IMR-90 (cell line): Measurements from ENCODE around the gene ZNF692. TPM values are rescaled to one million over a fixed set of nuclear protein-coding genes. Genes with fewer than 3 reads are reported as not detected.

Source experiments
- ATAC-seq: fragments of 200-7000 bp; cut with Tn5 transposase; 2 replicates; pipeline ENCODE4 v1.9.1; 2020; ENCODE audit warnings: low read depth, mild to moderate bottlenecking, moderate library complexity
- BruUV-seq: library from RNA; stranded (reverse); fragments of 400-500 nt; replicated peaks from 2 replicates; lab custom pipeline; 2021; lab: Mats Ljungman, UMichigan
- CTCF ChIA-PET: fragments of 300-600 bp; formaldehyde crosslinking; extraction: SDS; loops from one replicate; lab custom pipeline; 2021; ENCODE audit warnings: antibody characterized with exemption; lab: Yijun Ruan, JAX
- POLR2A ChIA-PET: fragments of 300-600 bp; sonication (Branson Sonifier 250); formaldehyde crosslinking; loops from one replicate; lab custom pipeline; 2022; ENCODE audit warnings: antibody characterized with exemption; ENCODE audit not compliant: unreplicated experiment; lab: Charles Lee
- DNase-seq: peaks from one replicate; pipeline ENCODE4 v3.0.0; 2013
- H2AFZ ChIP-seq: replicated peaks from 2 replicates; pipeline ENCODE3; 2013; ENCODE audit warnings: low read length, mild to moderate bottlenecking; ENCODE audit not compliant: poor library complexity
- H2AK5ac ChIP-seq: 2 replicates; pipeline ENCODE4 v1.6.1; 2013; ENCODE audit warnings: low read depth, low read length, inconsistent platforms
- H2AK9ac ChIP-seq: replicated peaks from 2 replicates; pipeline ENCODE3; 2013; ENCODE audit warnings: mild to moderate bottlenecking, low read depth, low read length, moderate library complexity; ENCODE audit not compliant: poor library complexity
- H2BK120ac ChIP-seq: 2 replicates; pipeline ENCODE4 v1.6.1; 2013; ENCODE audit warnings: low read depth, low read length, inconsistent platforms
- H2BK15ac ChIP-seq: 3 replicates; pipeline ENCODE4 v1.6.1; 2013; ENCODE audit warnings: low read depth, low read length, inconsistent platforms
- H2BK20ac ChIP-seq: 2 replicates; pipeline ENCODE4 v1.6.1; 2013; ENCODE audit warnings: low read depth, mild to moderate bottlenecking, inconsistent platforms, low read length, moderate library complexity
- H2BK5ac ChIP-seq: 2 replicates; pipeline ENCODE4 v1.6.1; 2013; ENCODE audit warnings: mild to moderate bottlenecking, low read depth, low read length, inconsistent platforms; ENCODE audit not compliant: poor library complexity, severe bottlenecking
- H3K14ac ChIP-seq: replicated peaks from 2 replicates; pipeline ENCODE4 v1.6.1; 2013; ENCODE audit warnings: low read depth, low read length, inconsistent platforms
- H3K18ac ChIP-seq: 2 replicates; pipeline ENCODE4 v1.6.1; 2013; ENCODE audit warnings: low read depth, low read length, control low read depth
- H3K23ac ChIP-seq: 2 replicates; pipeline ENCODE4 v1.6.1; 2013; ENCODE audit warnings: low read depth, low read length, inconsistent platforms
- H3K27ac ChIP-seq: 2 replicates; pipeline ENCODE4 v1.5.1; 2013; ENCODE audit warnings: mild to moderate bottlenecking, control low read depth, low read length; ENCODE audit not compliant: insufficient read depth
- H3K27me3 ChIP-seq: 2 replicates; pipeline ENCODE4 v1.6.1; 2013; ENCODE audit warnings: low read length; ENCODE audit not compliant: control insufficient read depth, insufficient read depth
- H3K36me3 ChIP-seq: 2 replicates; pipeline ENCODE4 v1.6.1; 2013; ENCODE audit warnings: low read length, mixed read lengths; ENCODE audit not compliant: control insufficient read depth, insufficient read depth
- H3K4ac ChIP-seq: 2 replicates; pipeline ENCODE4 v1.6.1; 2013; ENCODE audit warnings: low read depth, low read length, inconsistent platforms
- H3K4me1 ChIP-seq: 2 replicates; pipeline ENCODE4 v1.6.1; 2013; ENCODE audit warnings: low read length, mixed read lengths; ENCODE audit not compliant: control insufficient read depth, insufficient read depth
- H3K4me2 ChIP-seq: 2 replicates; pipeline ENCODE4 v1.6.1; 2013; ENCODE audit warnings: low read depth, mild to moderate bottlenecking, control low read depth, low read length, moderate library complexity
- H3K4me3 ChIP-seq: 2 replicates; pipeline ENCODE4 v1.5.1; 2013; ENCODE audit warnings: low read depth, mild to moderate bottlenecking, control low read depth, low read length, moderate library complexity; ENCODE audit not compliant: insufficient read depth
- H3K56ac ChIP-seq: 2 replicates; pipeline ENCODE4 v1.6.1; 2013; ENCODE audit warnings: low read length, inconsistent platforms; ENCODE audit not compliant: insufficient read depth; ENCODE audit errors: extremely low read depth
- H3K79me1 ChIP-seq, 2 experiments: 2 replicates each; pipeline ENCODE4 v1.6.1; 2013; ENCODE audit warnings: low read length in 2 of 2, inconsistent platforms in 1 of 2, low read depth in 1 of 2
- H3K9ac ChIP-seq: 2 replicates; pipeline ENCODE4 v1.6.1; 2013; ENCODE audit warnings: low read depth, low read length, control low read depth
- H3K9me1 ChIP-seq: 2 replicates; pipeline ENCODE4 v1.6.1; 2013; ENCODE audit warnings: low read length, inconsistent platforms; ENCODE audit not compliant: insufficient read depth
- H3K9me3 ChIP-seq: 2 replicates; pipeline ENCODE4 v1.6.1; 2013; ENCODE audit warnings: low read length; ENCODE audit not compliant: control insufficient read depth, insufficient read depth
- H4K20me1 ChIP-seq: 2 replicates; pipeline ENCODE4 v1.6.1; 2013; ENCODE audit warnings: low read length, inconsistent platforms; ENCODE audit not compliant: insufficient read depth
- H4K5ac ChIP-seq: 2 replicates; pipeline ENCODE4 v1.6.1; 2013; ENCODE audit warnings: mild to moderate bottlenecking, low read depth, low read length, control low read depth
- H4K8ac ChIP-seq, 2 experiments: 2 replicates each; pipeline ENCODE4 v1.6.1; 2013; ENCODE audit warnings: low read depth in 2 of 2, low read length in 2 of 2, control low read depth in 1 of 2, inconsistent platforms in 1 of 2
- H4K91ac ChIP-seq: 2 replicates; pipeline ENCODE4 v1.6.1; 2013; ENCODE audit warnings: low read depth, low read length, inconsistent platforms; ENCODE audit not compliant: insufficient read depth
- CEBPB ChIP-seq: IDR thresholded peaks from 2 replicates; pipeline ENCODE4 v1.6.1; 2012; ENCODE audit warnings: low read depth, low read length, improper control_type of control experiment
- MAZ ChIP-seq: IDR thresholded peaks from 2 replicates; pipeline ENCODE4 v1.6.1; 2012; ENCODE audit warnings: low read depth, mild to moderate bottlenecking, low read length, improper control_type of control experiment, moderate library complexity, borderline replicate concordance
- MXI1 ChIP-seq: IDR thresholded peaks from 2 replicates; pipeline ENCODE4 v1.6.1; 2012; ENCODE audit warnings: low read depth, mild to moderate bottlenecking, low read length, moderate library complexity, borderline replicate concordance
- POLR2A ChIP-seq: IDR thresholded peaks from 2 replicates; pipeline ENCODE4 v1.6.1; 2012; ENCODE audit warnings: mild to moderate bottlenecking, low read depth, low read length
- RAD21 ChIP-seq: IDR thresholded peaks from 2 replicates; pipeline ENCODE4 v1.6.1; 2012; ENCODE audit warnings: low read length, improper control_type of control experiment
- WGBS, 2 experiments: methylation state at CpG; one replicate each; pipeline versions ENCODE4 v1.1.5 to v1.1.7; 2013; ENCODE audit warnings: missing lambda C conversion rate in 2 of 2; ENCODE audit not compliant: insufficient read length in 1 of 2; ENCODE audit errors: extremely low coverage in 2 of 2; 5-methylcytosine and 5-hydroxymethylcytosine counted together
- dilution Hi-C: fragments of 300-500 bp; cut with HindIII; formaldehyde crosslinking; loops from one replicate; pipeline ENCODE4 v1.14.3; 2018; ENCODE audit warnings: low sequenced_read_pairs; ENCODE audit not compliant: unreplicated experiment
- in situ Hi-C: fragments of 300-500 bp; cut with MboI; formaldehyde crosslinking; loops from 3 replicates; pipeline ENCODE4 v1.14.3; 2019; ENCODE audit warnings: low sequenced_read_pairs, inconsistent platforms, mixed read lengths
- intact Hi-C: fragments of 100-400 bp; cut with micrococcal nuclease; formaldehyde crosslinking; loops from 2 replicates; pipeline ENCODE4 v1.10.0; 2022
- polyA plus RNA-seq, 3 experiments: library from polyadenylated mRNA; depleted of rRNA; stranded (reverse); fragments of >200 nt; gene quantifications; 2 replicates each; pipeline ENCODE4 v1.2.3, GENCODE V29; 2012; ENCODE audit warnings: low replicate concordance in 1 of 3
- total RNA-seq: library from RNA; depleted of rRNA; stranded (reverse); fragments of >200 nt; gene quantifications from 2 replicates; pipeline ENCODE4 v1.2.3, GENCODE V29; 2012

The ZNF692 gene
- total and polyA plus RNA-seq, 2 of the 4 experiments (the other 2 are of a cell fraction): 7.3 to 50.4 TPM

DNA sequence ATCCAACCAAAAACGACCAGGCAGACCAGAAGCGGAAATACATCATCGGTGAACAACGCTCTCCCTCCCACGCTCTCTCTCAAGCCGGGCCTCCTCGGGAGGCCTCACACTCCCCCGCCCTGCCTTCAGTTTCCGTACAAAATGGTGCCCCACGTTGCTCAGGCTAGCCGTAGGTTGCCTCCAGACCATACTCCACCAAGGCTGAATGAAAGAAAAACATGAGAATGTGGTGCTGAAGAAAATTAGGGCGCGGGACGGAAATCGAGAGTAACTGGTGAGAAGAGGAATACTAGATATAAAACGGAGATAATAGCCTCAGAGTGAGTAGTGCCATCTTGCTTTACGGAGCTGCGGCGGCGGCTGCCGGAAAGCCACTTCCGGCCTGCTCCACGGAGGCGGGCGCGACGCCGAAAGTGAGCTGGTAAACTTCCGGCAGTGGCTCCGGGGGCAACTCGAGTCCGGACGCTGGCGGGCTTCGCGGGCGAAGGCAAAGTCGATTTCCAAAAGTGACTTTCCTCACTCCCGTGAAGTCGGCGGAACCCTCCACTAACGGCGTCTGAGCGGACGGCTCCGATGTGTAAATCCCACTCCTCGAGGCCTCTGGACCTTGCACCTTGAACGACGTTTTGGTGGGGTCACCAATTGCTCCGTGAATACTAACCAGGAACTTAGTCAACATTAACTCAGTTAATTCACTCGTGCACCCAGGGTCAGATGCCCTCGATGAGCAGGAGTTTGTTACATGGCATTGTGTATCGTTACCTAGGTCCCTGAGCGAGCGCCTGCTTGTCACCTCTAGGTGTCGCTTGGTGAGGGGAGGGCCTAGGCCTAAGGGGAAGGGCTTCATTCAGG is 32.8 kb downstream of the ZNF692 start, which contains the start of gene SH3BP5L (continued):
- TF ChIP-seq MXI1 (0 out of 2 replicates have a peak, but pooled peaks have one; percentile 43), RAD21 (peak; percentile 32), MAZ (peak; percentile 95)

DNA sequence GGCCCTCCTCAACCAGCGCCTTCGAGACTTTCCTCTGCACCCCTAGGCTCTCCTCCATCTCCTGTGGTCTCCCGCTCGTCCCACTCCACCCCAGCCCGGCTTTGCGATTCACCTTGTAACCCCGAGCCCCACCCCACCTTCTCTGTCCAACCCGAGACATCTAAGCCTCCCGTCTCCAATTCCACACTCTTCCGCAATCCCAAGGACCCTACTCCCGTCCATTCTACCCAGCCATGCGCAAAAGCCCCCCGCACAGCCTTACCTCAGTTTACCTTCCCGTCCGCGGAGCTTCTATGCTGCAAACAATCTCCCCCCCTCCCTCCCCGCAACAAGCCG is 33.3 kb downstream of the ZNF692 start:
- Histone ChIP-seq H3K4ac (peak overlapping the region; percentile 96), H3K56ac (peak overlapping the region; percentile 90), H3K23ac (peak overlapping the region; percentile 65), H3K4me2 (peak overlapping the region; percentile 84), H4K91ac (peak overlapping the region; percentile 90), H2AK5ac (peak overlapping the region; percentile 94), H2BK15ac (peak overlapping the region; percentile 26; the same call in 2 of the 3 replicates), H3K18ac (peak overlapping the region; percentile 64), H4K20me1 (peaks cover 22% of the 10 kb centered on the region; the same call in 1 of the 2 replicates), H3K27me3 (no peaks in the 10 kb centered on the region), H3K27ac (peak overlapping the region; percentile 91), H2BK20ac (no peak overlapping the region; the same call in 1 of the 2 replicates), H2AFZ (peak overlapping the region; percentile 96), H2AK9ac (peak overlapping the region; percentile 100), H3K9me1 (peaks cover 23% of the 10 kb centered on the region), H3K4me1 (peaks cover 23% of the 10 kb centered on the region), H3K14ac (peak overlapping the region; percentile 93), H4K8ac (peak overlapping the region; percentile 66 to 96), H2BK5ac (peak overlapping the region; percentile 91), H3K79me1 (peaks cover 18 to 59% of the 10 kb centered on the region in 2 experiments), H3K4me3 (peak overlapping the region; percentile 79), H4K5ac (peak overlapping the region; percentile 72), H3K36me3 (peaks cover 8% of the 10 kb centered on the region), H3K9ac (peak overlapping the region; percentile 94), H3K9me3 (no peaks in the 10 kb centered on the region), H2BK120ac (peak overlapping the region; percentile 71)
- POLR2A ChIA-PET: interaction anchor here (0.6 to 1.6 kb wide), 3 partner anchors 11 to 588 kb away, joined by 4 to 12 read pairs (median 5); partner anchors contain the start of gene ZNF672
- DNase-seq (no peak), ATAC-seq (peak; percentile 0)
- CTCF ChIA-PET: interaction anchor here (1.0 to 1.1 kb wide), 2 partner anchors 12 to 17 kb away, joined by 4 to 6 read pairs; partner anchors contain the start of gene ZNF672
- TF ChIP-seq POLR2A (peak; percentile 75), CEBPB (no peak), MXI1 (0 out of 2 replicates have a peak, but pooled peaks have one; percentile 6)
- no TSS peak for BruUV-seq
- 1% methylated on average over 14 of the region's 18 CpGs; no CpG with 5 or more reads in 1 of the 2 experiments for WGBS, 2 experiments
- intact Hi-C loops (no loop called here), dilution Hi-C loops (no loop called here), in situ Hi-C loops (no loop called here)
